Vagina (tissue), 2 donors: Measurements from ENCODE around the gene TBCB. TPM values are rescaled to one million over a fixed set of nuclear protein-coding genes. Genes with fewer than 3 reads are reported as not detected.

Source experiments
- DNase-seq, 2 donors: peaks; one replicate each; pipeline ENCODE4 v3.0.0-alpha.2; 2017; ENCODE audit errors: extremely low spot score in 2 of 2
- H3K27ac ChIP-seq: fragments of 200-600 bp; sonication (generic); one replicate; pipeline ENCODE4 v1.5.1; 2019
- H3K27me3 ChIP-seq: fragments of 200-600 bp; sonication (generic); one replicate; pipeline ENCODE4 v1.5.1; 2019
- H3K36me3 ChIP-seq, 2 donors: fragments of 200-600 bp; sonication (generic); one replicate each; pipeline ENCODE4 v1.5.1; 2017 to 2019
- H3K4me1 ChIP-seq: fragments of 200-600 bp; sonication (generic); one replicate; pipeline ENCODE4 v1.5.1; 2019
- H3K4me3 ChIP-seq, 2 donors: fragments of 200-600 bp; sonication (generic); 1 replicate in 1 of 2; 2 replicates in 1 of 2; pipeline ENCODE4 v1.5.1; 2016 to 2019
- H3K9me3 ChIP-seq: fragments of 200-600 bp; sonication (generic); one replicate; pipeline ENCODE4 v1.5.1; 2019
- CTCF ChIP-seq, 3 experiments: fragments of 450-650 bp in 2 of 3; fragments of 200-600 bp in 1 of 3; sonication (generic) in 1 of 3; IDR thresholded peaks; one replicate each; pipeline ENCODE4 v1.5.1; 2017 to 2019; ENCODE audit warnings: antibody characterized with exemption in 3 of 3, mild to moderate bottlenecking in 2 of 3, moderate library complexity in 2 of 3
- POLR2A ChIP-seq, 2 donors: fragments of 450-650 bp; IDR thresholded peaks; one replicate each; pipeline ENCODE4 v1.6.1; 2017; ENCODE audit warnings: antibody characterized with exemption in 2 of 2, mild to moderate bottlenecking in 2 of 2, moderate library complexity in 2 of 2
- POLR2AphosphoS5 ChIP-seq, 2 donors: sonication (generic); formaldehyde crosslinking; IDR thresholded peaks; one replicate each; pipeline ENCODE4 v1.9.0; 2017; ENCODE audit warnings: antibody characterized with exemption in 2 of 2, mild to moderate bottlenecking in 2 of 2, low read depth in 1 of 2; ENCODE audit not compliant: insufficient read depth in 1 of 2
- intact Hi-C: fragments of 100-400 bp; cut with DNase I; formaldehyde crosslinking; loops from one replicate; pipeline ENCODE4 v1.15.1; 2023
- total RNA-seq: library from RNA; depleted of rRNA; stranded (reverse); fragments of >200 nt; gene quantifications from one replicate; pipeline ENCODE4 v1.2.3, GENCODE V29; 2016

Gene TBCB
- total RNA-seq, 1 donor from 2014 or later = 105 TPM

- intact Hi-C loops = no loop called here
- TF ChIP-seq CTCF (IDR thresholded peaks at IDR 0.05) (no peak), POLR2AphosphoS5 (IDR thresholded peaks at IDR 0.05; ENCODE audit: insufficient read depth in 1 of 2, low read depth in 1 of 2) (no peak), POLR2A (IDR thresholded peaks at IDR 0.05) (no peak)
- H3K4me3 ChIP-seq = peak overlapping the region; percentile 63 to 72
- H3K36me3 ChIP-seq = peaks cover 0 to 36% of the 10 kb centered on the region in 2 donors
- no peaks in the 10 kb centered on the region for H3K27me3 ChIP-seq
- H3K27ac ChIP-seq = peak overlapping the region; percentile 96
- peaks cover 28% of the 10 kb centered on the region for H3K4me1 ChIP-seq
- no peaks in the 10 kb centered on the region for H3K9me3 ChIP-seq
- no peak for DNase-seq
These were observed 36.7 kb downstream of the TBCB start for GRCh38 chr19:36152019-36152351.

GRCh38 chr19:36152352-36153091 is 37.3 kb downstream of the TBCB start, which contains the start of gene COX7A1:
Gene COX7A1 (minus strand): TSS chr19:36152447. CDS start chr19:36152407, 40 bp downstream.
- peak within 1 kb of the TSS; percentile 96 for H3K27ac ChIP-seq
- no peaks in the 10 kb centered on the region for H3K9me3 ChIP-seq
- H3K4me3 ChIP-seq = peak within 1 kb of the TSS; percentile 63 to 72
- peaks cover 32% of the 10 kb centered on the region for H3K4me1 ChIP-seq
- no peak for DNase-seq
- intact Hi-C loops = no loop called here
- H3K27me3 ChIP-seq = no peaks in the 10 kb centered on the region
- TF ChIP-seq POLR2AphosphoS5 (IDR thresholded peaks at IDR 0.05; ENCODE audit: insufficient read depth in 1 of 2, low read depth in 1 of 2) = peak; percentile 42 to 89
- peak in 1 of 2 donors; percentile 46 for TF ChIP-seq POLR2A (IDR thresholded peaks at IDR 0.05)
- no peak for TF ChIP-seq CTCF (IDR thresholded peaks at IDR 0.05)
- H3K36me3 ChIP-seq = peaks cover 0 to 31% of the 10 kb centered on the region in 2 donors

GRCh38 chr19:36153126-36153525 is 37.9 kb downstream of the TBCB start:
- no peak for DNase-seq
- peaks cover 32% of the 10 kb centered on the region for H3K4me1 ChIP-seq
- TF ChIP-seq POLR2AphosphoS5 (IDR thresholded peaks at IDR 0.05; ENCODE audit: insufficient read depth in 1 of 2, low read depth in 1 of 2) (no peak), CTCF (IDR thresholded peaks at IDR 0.05) (no peak), POLR2A (IDR thresholded peaks at IDR 0.05) (no peak)
- peaks cover 0 to 26% of the 10 kb centered on the region in 2 donors for H3K36me3 ChIP-seq
- no peaks in the 10 kb centered on the region for H3K27me3 ChIP-seq
- intact Hi-C loops = no loop called here
- peak overlapping the region; percentile 63 to 72 for H3K4me3 ChIP-seq
- H3K27ac ChIP-seq = peak overlapping the region; percentile 96
- H3K9me3 ChIP-seq = no peaks in the 10 kb centered on the region

GRCh38 chr19:36160821-36161596 is 45.7 kb downstream of the TBCB start:
- TF ChIP-seq POLR2A (IDR thresholded peaks at IDR 0.05) (no peak), CTCF (IDR thresholded peaks at IDR 0.05) (no peak), POLR2AphosphoS5 (IDR thresholded peaks at IDR 0.05; ENCODE audit: insufficient read depth in 1 of 2, low read depth in 1 of 2) (no peak)
- no peak for DNase-seq
- Histone ChIP-seq H3K4me3 (no peak overlapping the region), H3K4me1 (peaks cover 3% of the 10 kb centered on the region), H3K36me3 (no peaks in the 10 kb centered on the region), H3K27me3 (no peaks in the 10 kb centered on the region), H3K9me3 (no peaks in the 10 kb centered on the region), H3K27ac (no peak overlapping the region)
- intact Hi-C loops = no loop called here
